Frontal cortex (tissue), 4 donors: ENCODE results near the gene HAPLN1. TPM values are rescaled to one million over a fixed set of nuclear protein-coding genes. Genes with fewer than 3 reads are reported as not detected.

Experiments used
- DNase-seq, 2 donors: peaks; one replicate each; pipeline ENCODE4 v3.0.0; 2012; ENCODE audit warnings: low spot score in 2 of 2
- FAIRE-seq: peaks from 2 replicates; lab custom pipeline; 2012; peaks lifted over from hg19 to GRCh38; lab: Jason Lieb, UNC
- small RNA-seq: library from RNA; depleted of rRNA; stranded (forward); fragments of <200 nt; gene quantifications from one replicate; pipeline ENCODE3, GENCODE V24; 2014
- total RNA-seq: library from RNA; depleted of rRNA; stranded (reverse); fragments of >200 nt; gene quantifications from one replicate; pipeline ENCODE4 v1.2.3, GENCODE V29; 2014
- donor health status: control.
- donor health status: control.
- donor health status: control.

Gene HAPLN1
- total RNA-seq, 1 donor from 2014 or later, result 5.7 TPM

DNA sequence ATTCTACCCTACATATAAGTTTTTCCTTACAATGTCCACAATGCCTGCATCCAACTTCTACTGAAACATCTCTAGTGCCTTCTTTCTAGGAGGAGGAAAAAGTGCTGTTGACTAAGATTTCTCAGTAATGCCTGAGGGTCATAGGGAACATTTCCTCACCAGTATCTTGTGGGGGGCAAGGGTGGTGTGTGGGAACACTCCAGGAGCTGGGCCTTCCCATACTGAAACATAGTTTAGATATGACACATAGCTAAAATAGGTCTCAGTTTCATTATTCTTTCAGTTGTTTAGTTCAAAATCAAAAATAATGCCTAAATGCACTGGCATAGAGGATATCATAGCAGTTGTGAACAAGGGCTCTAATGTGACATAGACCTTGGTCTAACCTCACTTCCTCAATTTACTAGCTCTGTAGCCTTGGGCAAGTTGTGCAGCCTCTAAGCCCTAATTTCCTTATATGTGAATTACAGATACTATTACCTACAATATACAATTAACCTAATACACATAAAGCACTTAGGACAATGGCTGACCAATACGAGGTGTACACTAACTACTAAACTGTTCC, 66.1 kb downstream of the HAPLN1 start:
- DNase-seq (no peak), FAIRE-seq (no peak)

DNA sequence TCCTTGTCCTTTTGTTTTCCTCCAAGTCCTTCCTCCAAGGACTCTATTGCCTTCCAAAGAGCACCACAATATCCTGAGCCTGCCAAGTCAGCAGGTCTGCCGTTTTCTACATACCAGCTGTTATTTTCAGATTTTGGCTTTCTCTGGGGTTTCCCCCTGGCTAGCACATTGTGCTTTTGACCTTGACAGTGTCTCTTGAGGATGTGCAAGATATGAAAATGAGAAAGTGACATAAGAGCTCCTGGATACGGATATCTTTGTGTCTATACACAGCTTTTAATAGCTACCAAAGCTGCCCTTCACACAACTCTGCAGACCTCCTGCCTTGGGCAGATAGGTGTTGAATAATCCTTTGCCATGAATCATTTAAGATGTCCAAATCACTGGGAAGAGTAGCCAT, 67.0 kb downstream of the HAPLN1 start:
- DNase-seq (no peak), FAIRE-seq (no peak)

DNA sequence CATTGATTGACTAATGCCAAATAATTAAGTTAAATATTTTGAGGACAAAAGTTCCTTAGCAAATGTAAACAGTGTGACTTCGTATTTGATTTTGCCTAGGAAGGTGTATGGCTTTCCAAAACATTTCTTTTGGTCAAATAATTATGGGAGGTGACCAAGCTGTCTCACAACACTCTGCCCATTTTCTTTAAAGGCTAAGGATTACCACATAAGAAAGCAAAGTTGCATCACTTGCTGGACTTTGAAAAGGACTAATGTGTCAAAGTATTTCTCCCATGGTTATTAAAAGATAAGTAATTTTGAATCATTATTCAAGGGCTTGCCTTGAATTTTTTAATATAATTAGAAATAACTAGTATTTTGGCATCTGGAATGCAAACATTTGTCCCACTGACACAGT, 74.7 kb downstream of the HAPLN1 start:
- DNase-seq (no peak), FAIRE-seq (no peak)

DNA sequence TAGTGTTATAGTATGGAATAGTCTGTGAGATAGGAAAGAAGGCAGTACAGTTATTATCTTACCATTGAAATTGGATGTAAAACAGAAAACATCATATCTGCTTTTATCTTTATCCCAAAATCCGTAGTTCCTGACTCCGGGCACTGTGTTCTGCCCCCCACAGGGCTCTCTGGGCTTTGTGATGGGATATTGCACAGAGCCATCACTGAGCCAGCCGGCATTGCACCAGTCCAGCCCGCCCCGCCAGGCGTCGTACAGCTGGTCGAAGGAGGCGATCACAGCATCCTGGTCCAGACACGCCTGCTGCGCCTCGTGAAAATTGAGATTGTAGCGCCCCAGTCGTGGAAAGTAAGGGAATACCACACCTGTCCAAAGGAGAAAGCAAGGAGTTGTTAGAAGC, 76.4 kb downstream of the HAPLN1 start:
- FAIRE-seq (no peak), DNase-seq (no peak)

DNA sequence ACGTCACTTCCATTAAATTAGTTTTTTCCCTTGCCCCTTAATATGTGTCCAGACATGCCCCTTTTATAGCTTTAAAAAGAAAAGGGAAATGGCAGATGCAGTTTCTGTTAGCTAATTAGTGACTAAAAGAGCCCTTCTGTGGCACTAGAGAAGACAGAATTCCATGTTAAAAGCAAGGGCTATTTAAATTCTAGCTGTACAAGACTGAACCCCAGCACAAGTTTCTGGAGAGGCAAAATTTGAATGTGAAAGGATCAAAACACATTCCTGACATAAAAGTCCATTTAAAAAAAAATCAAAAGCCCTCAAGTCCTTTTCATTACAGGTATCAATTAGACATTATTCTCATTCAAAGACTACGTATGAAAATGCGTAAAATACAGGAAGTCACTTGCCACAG, 78.7 kb downstream of the HAPLN1 start:
- DNase-seq (no peak), FAIRE-seq (no peak)

DNA sequence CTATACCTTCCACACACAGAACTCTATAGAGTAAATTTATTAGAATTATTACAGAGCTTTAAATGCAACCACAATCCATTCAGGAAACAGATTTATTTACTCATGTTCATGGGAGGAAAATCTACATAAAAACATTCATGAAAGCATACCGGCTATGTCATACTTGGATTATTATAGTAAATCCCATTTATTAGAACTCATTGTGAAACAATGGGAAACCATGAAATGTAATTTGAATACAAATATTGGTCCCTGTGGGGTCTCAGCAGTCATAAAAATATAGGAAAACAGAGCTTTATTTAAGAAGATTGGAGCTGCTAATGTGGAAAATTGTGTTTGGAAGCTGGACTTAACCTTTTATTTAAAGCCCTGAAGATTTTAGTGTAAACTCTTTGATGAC, 80.7 kb downstream of the HAPLN1 start:
- FAIRE-seq (no peak), DNase-seq (no peak)

DNA sequence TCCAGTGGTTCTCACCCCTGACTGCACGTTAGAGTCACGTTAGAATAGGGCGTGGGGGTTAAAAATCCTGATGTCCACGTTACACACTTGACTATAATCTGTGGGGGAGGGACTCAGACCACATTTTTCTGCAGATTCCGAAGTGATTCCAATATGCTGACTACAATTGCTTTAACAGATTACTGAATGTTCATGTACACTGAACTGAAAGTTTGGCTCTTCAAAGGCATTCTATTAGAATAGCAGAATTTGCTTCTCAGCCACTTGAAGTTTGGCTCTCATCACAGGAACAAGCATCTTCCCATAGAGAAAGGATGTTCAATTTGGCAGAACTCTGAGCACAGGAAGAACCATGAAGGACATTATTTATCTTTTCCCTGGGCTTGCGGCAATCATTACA, 84.5 kb downstream of the HAPLN1 start:
- FAIRE-seq (no peak), DNase-seq (no peak)

DNA sequence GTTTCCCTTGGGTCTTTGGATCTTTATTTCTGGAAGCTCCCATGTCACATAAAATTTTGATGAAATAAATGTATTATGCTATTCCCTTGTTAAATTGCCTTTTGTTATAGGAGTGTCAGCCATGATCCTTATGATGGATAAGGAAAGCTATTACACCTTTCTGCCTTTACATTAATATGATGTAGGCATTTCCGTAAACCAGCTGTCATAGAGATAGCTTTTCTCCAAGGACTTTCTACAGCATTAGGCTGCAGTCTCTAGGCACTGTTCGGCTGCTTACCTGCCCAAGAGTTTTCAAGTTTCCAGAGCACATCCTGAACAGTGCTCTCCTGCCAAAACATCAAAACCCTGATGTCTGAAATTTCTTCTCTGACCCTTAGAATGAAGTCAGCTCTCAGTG, 87.4 kb downstream of the HAPLN1 start:
- no peak for DNase-seq
- FAIRE-seq, result no peak

DNA sequence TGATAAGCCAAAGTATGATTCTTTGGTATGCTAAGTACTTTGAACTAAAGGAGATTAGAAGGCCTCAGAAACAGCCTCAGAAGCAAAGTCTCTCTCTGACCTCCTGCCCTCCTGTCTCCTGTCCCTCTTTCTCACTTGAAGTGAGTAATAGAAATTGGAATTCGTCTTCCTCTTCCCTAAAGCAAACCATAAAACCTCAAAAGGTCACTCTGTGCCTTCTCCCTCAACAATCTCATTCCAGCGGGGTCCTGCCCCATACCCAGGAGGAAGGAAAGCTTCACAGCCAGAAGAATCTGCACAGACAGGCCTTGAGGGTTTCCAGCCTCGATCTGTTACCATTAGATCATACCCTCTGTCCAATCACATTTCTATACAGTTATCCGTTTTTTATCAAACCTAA, 87.8 kb downstream of the HAPLN1 start:
- no peak for FAIRE-seq
- DNase-seq, result no peak

DNA sequence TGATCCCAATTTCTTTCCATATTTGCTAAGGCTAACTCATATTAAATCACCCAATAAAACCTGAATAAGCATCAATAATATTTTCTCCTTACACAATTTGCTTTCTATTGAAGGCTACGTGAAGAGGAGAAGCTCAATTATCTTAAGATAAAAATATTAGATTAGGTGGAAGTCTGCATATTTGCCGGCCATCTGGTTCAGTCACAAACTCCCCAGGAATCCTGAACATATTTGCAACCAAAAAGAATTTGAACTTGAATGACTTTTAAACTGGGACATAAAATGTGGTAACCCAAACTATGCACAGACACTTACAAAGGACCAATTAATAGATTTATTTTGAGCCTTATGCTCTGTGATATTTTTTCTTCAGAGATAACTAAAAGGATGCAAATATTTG, 92.3 kb downstream of the HAPLN1 start:
- FAIRE-seq, result no peak
- DNase-seq, result no peak

DNA sequence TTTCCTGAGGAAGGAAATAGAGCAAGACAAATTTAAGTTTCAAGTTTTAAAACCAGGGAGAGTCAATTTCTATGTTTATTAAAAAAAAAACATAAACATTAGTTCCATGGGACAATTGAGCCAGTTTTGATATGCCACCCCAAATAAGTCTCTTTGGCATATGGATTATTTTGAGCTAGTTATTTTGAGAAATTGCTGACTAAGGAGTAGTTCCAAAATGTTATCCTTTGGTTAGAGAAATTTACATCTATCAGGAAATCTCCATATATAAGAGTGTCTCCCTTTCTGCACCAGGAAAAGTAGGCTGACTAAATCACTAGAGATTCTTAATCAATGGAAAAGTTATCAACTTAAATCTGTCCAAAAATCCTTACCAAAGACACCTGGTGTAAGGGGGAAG, 105.8 kb downstream of the HAPLN1 start:
- FAIRE-seq (no peak), DNase-seq (no peak)

DNA sequence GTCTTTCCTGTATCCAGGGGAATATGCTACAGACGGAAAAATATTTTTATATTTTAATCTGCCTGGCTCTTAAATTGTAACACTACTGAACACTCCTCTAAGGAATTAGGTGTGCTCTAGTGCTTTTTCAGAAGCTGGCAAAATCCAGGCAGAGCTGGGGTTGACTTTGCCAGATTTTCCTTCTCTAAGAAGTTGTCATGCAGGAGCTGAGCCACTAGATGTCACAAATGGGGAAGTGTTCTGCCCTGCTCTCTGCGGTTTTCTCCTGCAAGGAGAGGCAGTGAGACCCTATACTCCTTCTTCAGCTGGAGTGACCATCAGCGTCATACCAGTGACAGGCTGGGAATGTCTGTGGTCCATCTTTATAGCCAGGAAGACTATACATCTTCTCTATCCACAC, 112.5 kb downstream of the HAPLN1 start:
- FAIRE-seq (no peak), DNase-seq (peak in 1 of 2 donors; percentile 14)

DNA sequence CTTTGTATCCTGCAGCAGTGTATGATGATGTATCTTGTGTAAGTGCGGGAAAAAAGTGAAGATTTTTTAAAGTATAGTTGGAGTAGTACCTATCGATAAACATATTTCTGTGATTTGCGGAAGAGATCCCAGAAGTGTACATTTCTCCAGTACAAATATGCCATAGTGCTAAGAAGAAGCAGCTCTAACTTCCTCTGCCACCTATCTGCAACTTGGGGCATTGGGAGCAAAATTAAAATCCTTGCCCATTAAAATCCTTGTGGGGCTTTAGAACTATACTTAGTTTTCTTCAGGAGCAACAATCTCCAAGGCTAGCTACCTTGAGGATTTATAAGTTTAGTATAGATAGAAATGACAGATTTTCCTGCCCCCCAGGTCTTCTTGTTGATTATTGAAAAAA, 125.4 kb downstream of the HAPLN1 start:
- FAIRE-seq (no peak), DNase-seq (no peak)

DNA sequence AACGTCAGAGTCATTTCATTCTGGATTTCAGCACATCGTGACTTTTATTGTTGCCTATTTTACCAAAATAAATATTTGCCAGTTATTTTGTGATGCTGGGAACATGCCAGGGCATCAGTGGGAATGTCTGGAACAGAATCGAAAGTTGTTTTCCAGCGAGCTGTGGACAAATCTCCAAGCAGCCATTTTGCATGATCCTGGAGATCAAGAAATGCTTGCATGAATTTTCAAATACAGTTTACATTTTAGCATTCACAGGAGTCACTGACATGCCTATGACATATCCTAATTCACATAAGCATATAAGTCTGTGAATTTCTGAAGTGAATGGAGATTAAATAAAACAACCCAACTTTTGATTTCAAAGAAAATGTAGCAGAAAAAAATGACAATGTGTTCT, 129.7 kb downstream of the HAPLN1 start:
- FAIRE-seq (no peak), DNase-seq (no peak)

DNA sequence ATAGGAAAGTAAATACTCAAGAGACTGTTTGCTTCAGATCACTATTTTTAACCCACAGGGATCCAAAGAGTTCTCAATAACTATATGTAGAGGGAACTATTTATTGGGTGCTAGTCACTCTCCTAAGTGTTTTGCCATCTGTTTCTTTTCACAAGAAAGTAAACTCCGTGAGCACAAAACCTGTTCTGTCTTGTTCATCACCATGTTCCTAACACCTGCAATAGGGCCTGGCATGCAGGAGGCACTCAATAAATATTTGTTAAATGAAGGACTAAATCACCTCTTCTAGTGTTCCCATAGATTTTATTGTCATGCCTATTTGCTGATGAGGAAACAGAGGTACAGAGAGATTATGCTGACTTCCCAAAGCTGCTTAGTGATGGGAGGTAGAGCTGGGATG, 130.9 kb downstream of the HAPLN1 start:
- no peak for FAIRE-seq
- DNase-seq, result no peak

Small RNAs within 50 kb of the gene (small RNA-seq; reads per million reads assigned to genes)
- gene RN7SKP295 (not detected), gene RNU6-620P (not detected)

Other genes with a start within 250 kb of the HAPLN1 start
- 269 TPM for gene VCAN, start 249.1 kb downstream of the HAPLN1 start, total RNA-seq